K562 (cell line): ENCODE data around the gene MPIG6B. TPM values are rescaled to one million over a fixed set of nuclear protein-coding genes. Genes with fewer than 3 reads are reported as not detected.

Experiments
- CEBPZ ChIP-seq: fragments of 150-350 bp; IDR thresholded peaks from 2 replicates; pipeline ENCODE4 v1.6.1; 2014; ENCODE audit warnings: low read depth, mild to moderate bottlenecking, low read length, borderline replicate concordance
- CREB1 ChIP-seq, 2 experiments: sonication (generic) in 1 of 2; formaldehyde crosslinking in 1 of 2; IDR thresholded peaks; 2 replicates each; pipeline versions ENCODE4 v1.6.1 to v1.8.0; 2012 to 2022; ENCODE audit warnings: inconsistent platforms in 1 of 2, mild to moderate bottlenecking in 1 of 2, missing genetic modification reagents in 1 of 2, moderate library complexity in 1 of 2
- E2F1 ChIP-seq: sonication (generic); formaldehyde crosslinking; IDR thresholded peaks from 2 replicates; pipeline ENCODE4 v1.8.1; 2023; ENCODE audit warnings: mild to moderate bottlenecking, missing genetic modification reagents, moderate library complexity
- E2F5 ChIP-seq: sonication (generic); formaldehyde crosslinking; IDR thresholded peaks from 2 replicates; pipeline ENCODE4 v1.8.0; 2022; ENCODE audit warnings: mild to moderate bottlenecking, missing genetic modification reagents
- ELF4 ChIP-seq: fragments of 450-650 bp; formaldehyde crosslinking; IDR thresholded peaks from 2 replicates; pipeline ENCODE4 v1.4.0; 2022; ENCODE audit warnings: missing genetic modification characterization
- HBP1 ChIP-seq: fragments of 450-650 bp; formaldehyde crosslinking; IDR thresholded peaks from 2 replicates; pipeline ENCODE4 v1.4.0; 2022; ENCODE audit warnings: missing genetic modification characterization
- MEIS2 ChIP-seq: fragments of 450-650 bp; IDR thresholded peaks from 2 replicates; pipeline ENCODE4 v1.6.1; 2014; ENCODE audit warnings: mild to moderate bottlenecking; ENCODE audit not compliant: partially characterized antibody
- NR1H2 ChIP-seq: sonication (generic); formaldehyde crosslinking; IDR thresholded peaks from 2 replicates; pipeline ENCODE4 v1.4.0; 2020; ENCODE audit warnings: mild to moderate bottlenecking, missing genetic modification reagents
- SRSF3 ChIP-seq: fragments of 200-400 bp; formaldehyde crosslinking; IDR thresholded peaks from 2 replicates; pipeline ENCODE4 v1.6.1; 2016; ENCODE audit warnings: mild to moderate bottlenecking, low read length, moderate library complexity; ENCODE audit not compliant: insufficient read depth
- TAF9B ChIP-seq: fragments of 450-650 bp; IDR thresholded peaks from 2 replicates; pipeline ENCODE4 v1.6.1; 2018; ENCODE audit warnings: mild to moderate bottlenecking; ENCODE audit not compliant: partially characterized antibody
- TARDBP ChIP-seq: fragments of 450-650 bp; IDR thresholded peaks from 2 replicates; pipeline ENCODE4 v1.6.1; 2016
- ZBTB12 ChIP-seq: fragments of 250-450 bp; sonication (Bioruptor Pico); IDR thresholded peaks from 2 replicates; pipeline ENCODE4 v1.4.0; 2020
- ZBTB17 ChIP-seq: fragments of 450-650 bp; formaldehyde crosslinking; IDR thresholded peaks from 2 replicates; pipeline ENCODE4 v1.4.0; 2020; ENCODE audit warnings: mild to moderate bottlenecking
- ZNF263 ChIP-seq: sonication (generic); formaldehyde crosslinking; IDR thresholded peaks from 2 replicates; pipeline ENCODE4 v1.8.0; 2022; ENCODE audit warnings: mild to moderate bottlenecking, missing genetic modification reagents, borderline replicate concordance
- ZNF639 ChIP-seq, 2 experiments: fragments of 200-800 bp in 1 of 2; sonication (Bioruptor generic) in 1 of 2; sonication (generic) in 1 of 2; formaldehyde crosslinking in 1 of 2; IDR thresholded peaks in 1 of 2; conservative IDR thresholded peaks in 1 of 2; 2 replicates each; pipeline versions ENCODE4 v1.5.0 to v1.6.1; 2016 to 2020; ENCODE audit warnings: missing compliant biosample characterization in 1 of 2, missing genetic modification characterization in 1 of 2, missing genetic modification reagents in 1 of 2
- polyA plus RNA-seq, 8 experiments: library from polyadenylated mRNA; depleted of rRNA in 4 of 8; stranded (reverse) in 5 of 8; unstranded in 3 of 8; fragments of >200 nt; fragmentation: Nextera tagmentation in 2 of 8; fragmentation: Illumina TruSeq in 1 of 8; extraction: Ambion mirVana in 2 of 8; extraction: Trizol in 1 of 8; gene quantifications; 2 replicates each; pipeline versions ENCODE4 v1.2.1 to v1.2.3, GENCODE V29; 2011 to 2014; ENCODE audit warnings: inconsistent platforms in 1 of 8, missing spikeins in 1 of 8
- total RNA-seq, 7 experiments: library from RNA; depleted of rRNA in 6 of 7; stranded (reverse); fragments of >200 nt in 6 of 7; fragmentation: Illumina TruSeq in 2 of 7; extraction: Trizol in 2 of 7; gene quantifications; 2 replicates each; pipeline versions ENCODE4 v1.2.1 to v1.2.3, GENCODE V29; 2011 to 2021; ENCODE audit warnings: low replicate concordance in 1 of 7

The MPIG6B gene
- total and polyA plus RNA-seq, 9 of the 15 experiments (the other 6 are each of a cell fraction or from before 2014, with no cell fraction given), result 0.11 to 1.2 (median 0.28) TPM; not detected in 1

- TF ChIP-seq TAF9B (no peak), MEIS2 (peak; percentile 3), E2F1 (CRISPR knock-in tag) (no peak), ELF4 (peak; percentile 89), ZNF639 (CRISPR knock-in tag; conservative IDR thresholded peaks at IDR 0.05 in 1 of 2, IDR thresholded peaks at IDR 0.05 in 1 of 2) (peak in 1 of 2 experiments; percentile 84; a peak in 1 of 4 replicates), HBP1 (CRISPR knock-in tag) (peak; percentile 83), ZNF263 (CRISPR knock-in tag) (no peak), ZBTB12 (CRISPR knock-in tag) (peak; percentile 16; the same call in 1 of the 2 replicates), CREB1 (IDR thresholded peaks at IDR 0.05) (0 out of 2 replicates have a peak, but pooled peaks have one; percentile 30), CREB1 (CRISPR knock-in tag; IDR thresholded peaks at IDR 0.05) (0 out of 2 replicates have a peak, but pooled peaks have one; percentile 42), CEBPZ (no peak), NR1H2 (CRISPR knock-in tag) (no peak), TARDBP (peak; percentile 54; the same call in 1 of the 2 replicates), E2F5 (no peak; the same call in 1 of the 2 replicates), SRSF3 (no peak), ZBTB17 (CRISPR knock-in tag) (peak; percentile 71; the same call in 1 of the 2 replicates)
Observed at GRCh38 chr6:31690231-31691077, 32.7 kb upstream of the MPIG6B start (continued).
